ENCODE results near the gene KDR. TPM values are rescaled to one million over a fixed set of nuclear protein-coding genes. Genes with fewer than 3 reads are reported as not detected.

KDR gene
- polyA plus RNA-seq, 1 experiment = not detected

- TF ChIP-seq CTCF (IDR thresholded peaks at IDR 0.05; ENCODE audit: insufficient read depth, low read depth, low read length) = no peak
Measured at GRCh38 chr4:55069248-55069647, 56.1 kb downstream of the KDR start.

GRCh38 chr4:55068522-55068921 is 56.9 kb downstream of the KDR start:
- ChIA-PET POLR2A (no interaction called here), CTCF (no interaction called here)
- TF ChIP-seq CTCF (IDR thresholded peaks at IDR 0.05; ENCODE audit: insufficient read depth, low read depth, low read length) = no peak
- Histone ChIP-seq H3K36me3 (ENCODE audit: control insufficient read depth, insufficient read depth, low read length) (no peaks in the 10 kb centered on the region), H3K4me3 (ENCODE audit: low read depth, low read length) (no peak overlapping the region), H3K27me3 (ENCODE audit: control insufficient read depth, insufficient read depth, low read length) (no peaks in the 10 kb centered on the region; the same call in 1 of the 2 replicates)
- no peak for DNase-seq (ENCODE audit: low read depth)

More at GRCh38 chr4:55069248-55069647, 56.1 kb downstream of the KDR start:
- H3K36me3 ChIP-seq (ENCODE audit: control insufficient read depth, insufficient read depth, low read length) = no peaks in the 10 kb centered on the region
- DNase-seq (ENCODE audit: low read depth) = no peak
- H3K4me3 ChIP-seq (ENCODE audit: low read depth, low read length) = no peak overlapping the region
- no peaks in the 10 kb centered on the region; the same call in 1 of the 2 replicates for H3K27me3 ChIP-seq (ENCODE audit: control insufficient read depth, insufficient read depth, low read length)
- POLR2A ChIA-PET = no interaction called here
- CTCF ChIA-PET = no interaction called here

GRCh38 chr4:55066018-55066417 is 59.4 kb downstream of the KDR start:
- CTCF ChIA-PET = interaction anchor here (1.0 to 1.4 kb wide), 2 partner anchors 20 to 95 kb away, joined by 4 read pairs; no protein-coding TSS in a partner anchor

GRCh38 chr4:55055529-55055928 is 69.9 kb downstream of the KDR start:
- peaks cover 2% of the 10 kb centered on the region; the same call in 1 of the 2 replicates for H3K27me3 ChIP-seq (ENCODE audit: control insufficient read depth, insufficient read depth, low read length)
- H3K36me3 ChIP-seq (ENCODE audit: control insufficient read depth, insufficient read depth, low read length) = no peaks in the 10 kb centered on the region
- POLR2A ChIA-PET = no interaction called here
- TF ChIP-seq CTCF (IDR thresholded peaks at IDR 0.05; ENCODE audit: insufficient read depth, low read depth, low read length) = no peak
- CTCF ChIA-PET = no interaction called here
- DNase-seq (ENCODE audit: low read depth) = no peak
- no peak overlapping the region for H3K4me3 ChIP-seq (ENCODE audit: low read depth, low read length)

More at GRCh38 chr4:55066018-55066417, 59.4 kb downstream of the KDR start:
- Histone ChIP-seq H3K4me3 (ENCODE audit: low read depth, low read length) (no peak overlapping the region), H3K36me3 (ENCODE audit: control insufficient read depth, insufficient read depth, low read length) (no peaks in the 10 kb centered on the region), H3K27me3 (ENCODE audit: control insufficient read depth, insufficient read depth, low read length) (no peaks in the 10 kb centered on the region; the same call in 1 of the 2 replicates)
- DNase-seq (ENCODE audit: low read depth) = no peak
- POLR2A ChIA-PET = no interaction called here
- no peak for TF ChIP-seq CTCF (IDR thresholded peaks at IDR 0.05; ENCODE audit: insufficient read depth, low read depth, low read length)

GRCh38 chr4:55051532-55051931 is 73.9 kb downstream of the KDR start:
- Histone ChIP-seq H3K36me3 (ENCODE audit: control insufficient read depth, insufficient read depth, low read length) (no peaks in the 10 kb centered on the region), H3K4me3 (ENCODE audit: low read depth, low read length) (no peak overlapping the region), H3K27me3 (ENCODE audit: control insufficient read depth, insufficient read depth, low read length) (no peaks in the 10 kb centered on the region)
- no peak for DNase-seq (ENCODE audit: low read depth)
- POLR2A ChIA-PET = no interaction called here
- TF ChIP-seq CTCF (IDR thresholded peaks at IDR 0.05; ENCODE audit: insufficient read depth, low read depth, low read length) = no peak
- CTCF ChIA-PET = no interaction called here

All from BJ (cell line).